HG03196 (cell line): ENCODE measurements around the gene TUBGCP5.
"Not testable (repeated sequence)": the region's sequence is repeated elsewhere in the genome, so short reads cannot be mapped to it uniquely, and the experiment has no call there.

Experiments
- ATAC-seq: cut with Tn5 transposase; IDR thresholded peaks from one replicate; pipeline ENCODE4 v1.9.1; 2021; ENCODE audit not compliant: unreplicated experiment

Gene TUBGCP5

DNA sequence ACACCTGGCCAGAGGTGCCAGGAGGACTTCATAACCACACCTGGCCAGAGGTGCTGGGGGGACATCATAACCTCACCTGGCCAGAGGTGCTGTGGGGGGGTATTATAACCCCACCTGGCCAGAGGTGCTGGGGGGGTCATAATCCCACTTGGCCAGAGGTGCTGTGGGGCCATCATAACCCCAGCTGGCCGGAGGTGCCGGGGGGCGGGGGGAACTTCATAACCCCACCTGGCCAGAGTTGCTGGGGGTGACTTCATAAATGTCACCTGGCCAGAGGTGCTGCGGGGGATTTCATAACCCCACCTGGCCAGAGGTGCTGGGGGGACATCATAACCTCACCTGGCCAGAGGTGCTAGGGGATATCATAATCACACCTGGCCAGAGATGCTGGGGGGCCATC is 4.2 kb upstream of the TUBGCP5 start:
- ATAC-seq: not testable (repeated sequence)

DNA sequence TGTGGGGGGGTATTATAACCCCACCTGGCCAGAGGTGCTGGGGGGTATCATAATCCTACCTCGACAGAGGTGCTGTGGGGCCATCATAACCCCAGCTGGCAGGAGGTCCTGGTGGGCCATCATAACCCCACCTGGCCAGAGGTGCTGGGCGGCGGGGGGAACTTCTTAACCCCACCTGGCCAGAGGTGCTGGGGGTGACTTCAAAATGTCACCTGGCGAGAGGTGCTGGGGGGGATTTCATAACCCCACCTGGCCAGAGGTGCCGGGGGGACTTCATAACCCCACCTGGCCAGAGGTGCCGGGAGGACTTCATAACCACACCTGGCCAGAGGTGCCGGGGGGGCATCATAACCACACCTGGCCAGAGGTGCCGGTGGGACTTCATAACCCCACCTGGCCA is 2.4 kb upstream of the TUBGCP5 start:
- not testable (repeated sequence) for ATAC-seq

DNA sequence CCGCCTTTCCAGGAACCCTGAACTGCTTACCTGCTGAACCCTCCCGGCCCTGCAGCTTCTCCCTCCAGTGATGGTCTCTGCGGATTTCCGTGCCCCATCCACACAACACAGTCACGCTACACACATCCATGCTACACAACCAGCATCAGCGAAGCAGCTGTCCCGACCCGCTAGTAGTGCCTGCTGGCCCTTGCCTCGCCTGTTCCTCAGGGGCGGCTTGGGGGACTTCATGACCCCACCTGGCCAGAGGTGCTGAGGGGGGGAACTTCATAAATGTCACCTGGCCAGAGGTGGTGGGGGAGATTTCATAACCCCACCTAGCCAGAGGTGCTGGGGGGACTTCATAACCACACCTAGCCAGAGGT is 530 bp upstream of the TUBGCP5 start:
- no peak for ATAC-seq

DNA sequence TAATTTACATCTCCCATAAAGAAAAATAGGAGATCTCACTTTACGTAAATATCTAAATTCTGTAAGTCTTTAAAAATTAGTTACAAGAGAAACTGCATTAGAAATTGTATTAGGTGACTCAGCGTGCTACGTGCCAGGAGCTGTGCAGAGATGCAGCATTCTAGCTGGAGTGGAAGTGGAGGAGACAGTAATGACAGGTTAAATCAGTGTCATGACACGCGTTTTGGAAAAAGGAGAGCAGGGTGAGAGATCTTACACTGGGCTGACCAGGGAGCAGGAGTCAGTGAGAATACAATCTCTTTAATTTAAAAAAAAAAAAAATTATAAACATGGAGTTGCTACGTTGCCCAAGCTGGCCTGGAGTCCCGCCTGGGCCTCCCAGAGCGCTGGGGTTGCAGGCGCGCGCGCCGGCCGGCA is 635 bp downstream of the TUBGCP5 start:
- ATAC-seq: peak; percentile 13

DNA sequence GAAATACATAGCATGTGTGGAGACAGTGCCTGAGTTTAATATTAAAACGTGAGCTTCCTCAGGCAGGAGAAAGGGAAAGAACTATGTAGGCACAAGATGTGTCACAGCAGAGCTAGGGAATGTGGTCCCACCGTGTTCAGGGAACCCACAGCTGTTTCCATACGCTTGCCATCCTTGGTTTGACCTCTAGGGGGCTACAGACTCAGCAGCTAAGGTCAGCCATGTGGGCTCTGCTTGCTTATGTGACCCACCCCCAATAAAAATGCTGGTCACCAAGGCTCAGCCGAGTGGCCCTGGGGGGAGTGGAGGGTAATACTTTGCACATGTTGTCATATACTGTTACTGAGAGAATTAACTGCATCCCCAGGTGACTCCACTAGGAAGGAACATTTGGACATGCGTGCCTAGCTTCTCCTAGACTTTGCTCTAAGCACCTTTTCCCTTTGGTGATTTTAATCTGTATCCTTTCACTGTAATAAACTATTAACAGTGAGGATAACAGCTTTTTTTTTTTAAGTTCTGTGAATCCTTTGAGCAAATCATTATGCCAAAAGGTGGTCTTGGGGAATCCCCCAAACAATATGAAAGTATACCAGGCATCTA is 3.3 kb downstream of the TUBGCP5 start:
- no peak for ATAC-seq

DNA sequence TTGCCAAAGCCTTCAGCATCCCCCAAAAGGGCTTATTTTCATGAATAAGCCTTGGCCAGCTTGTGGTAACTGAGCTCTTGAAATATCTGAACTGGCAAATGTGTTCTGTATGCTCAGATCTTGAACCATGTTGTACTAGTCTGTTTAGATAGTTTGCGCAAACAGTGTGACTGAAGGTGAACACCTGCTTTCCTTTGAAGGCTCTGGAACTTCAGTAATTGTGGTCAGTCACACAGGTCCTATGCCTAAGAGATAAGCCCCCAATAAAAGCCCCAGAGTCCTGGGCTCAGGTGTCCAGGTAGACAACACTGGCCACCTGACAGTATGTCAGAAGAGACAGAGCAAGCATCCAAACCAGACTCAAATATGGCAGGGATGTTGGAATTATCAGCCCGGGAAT is 5.4 kb downstream of the TUBGCP5 start:
- no peak for ATAC-seq

DNA sequence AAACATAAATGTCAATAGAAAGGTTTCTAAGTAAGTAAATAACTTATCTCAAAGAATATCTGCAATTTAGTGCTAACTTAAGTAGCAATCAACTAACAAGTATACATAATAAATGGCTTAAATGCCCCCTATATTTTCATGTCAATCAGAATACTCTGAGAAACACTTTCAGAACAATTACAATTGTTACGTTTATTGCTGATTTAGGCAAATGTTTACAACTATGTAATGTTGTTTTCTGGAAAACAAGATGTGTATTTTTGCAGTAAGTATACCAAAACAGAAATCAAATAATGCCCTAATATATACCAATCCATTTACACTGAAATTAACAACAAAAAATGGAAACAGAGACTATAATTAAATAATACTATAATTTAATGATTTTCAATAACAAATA is 13.2 kb downstream of the TUBGCP5 start:
- no peak for ATAC-seq

DNA sequence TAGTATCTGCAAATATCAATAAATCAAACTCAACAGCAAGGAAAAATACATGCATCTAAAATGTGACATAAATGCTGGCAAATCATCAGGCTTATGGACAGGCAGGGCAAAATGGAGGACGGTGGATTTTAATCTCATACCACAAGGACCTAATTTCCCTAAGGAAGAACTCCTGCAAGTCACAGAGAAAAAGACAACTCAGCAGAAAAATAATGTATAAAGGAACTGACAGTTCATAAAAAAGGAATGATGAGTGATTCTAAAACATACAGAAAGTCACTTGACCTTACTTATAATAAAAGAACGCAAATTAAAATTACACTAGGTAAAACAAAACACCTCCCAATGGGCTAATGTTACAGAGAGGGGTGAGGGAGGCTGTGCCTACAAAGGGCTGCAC is 17.2 kb downstream of the TUBGCP5 start:
- ATAC-seq: no peak

DNA sequence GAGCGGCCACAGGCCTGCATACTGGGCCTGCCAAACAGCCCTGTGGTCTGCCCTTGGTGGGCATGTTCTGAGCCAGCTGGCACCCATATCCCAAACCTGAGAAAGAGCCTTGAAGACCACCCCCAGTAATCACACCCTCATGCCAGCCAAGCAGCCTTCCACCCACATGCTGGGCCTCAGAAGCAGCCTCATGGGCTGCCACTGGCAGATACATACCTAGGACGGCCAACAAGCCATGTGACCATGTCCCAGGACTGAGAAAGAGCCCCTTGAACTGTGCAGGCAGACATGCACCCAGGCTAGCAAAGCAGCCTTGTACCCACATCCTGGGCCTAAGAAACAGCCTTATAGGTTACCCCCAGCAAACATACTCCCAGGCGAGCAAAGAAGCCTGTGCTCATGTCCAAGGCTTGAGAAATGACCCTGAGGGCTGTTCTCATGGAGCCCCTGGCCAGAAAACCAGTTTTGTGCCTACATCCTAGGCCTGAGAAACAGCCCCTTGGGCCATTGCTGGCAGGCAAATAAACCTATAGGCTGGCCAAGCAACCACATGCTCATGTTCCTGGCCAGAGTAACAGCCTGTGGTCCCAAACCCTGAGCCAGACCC is 24.9 kb downstream of the TUBGCP5 start:
- no peak for ATAC-seq

DNA sequence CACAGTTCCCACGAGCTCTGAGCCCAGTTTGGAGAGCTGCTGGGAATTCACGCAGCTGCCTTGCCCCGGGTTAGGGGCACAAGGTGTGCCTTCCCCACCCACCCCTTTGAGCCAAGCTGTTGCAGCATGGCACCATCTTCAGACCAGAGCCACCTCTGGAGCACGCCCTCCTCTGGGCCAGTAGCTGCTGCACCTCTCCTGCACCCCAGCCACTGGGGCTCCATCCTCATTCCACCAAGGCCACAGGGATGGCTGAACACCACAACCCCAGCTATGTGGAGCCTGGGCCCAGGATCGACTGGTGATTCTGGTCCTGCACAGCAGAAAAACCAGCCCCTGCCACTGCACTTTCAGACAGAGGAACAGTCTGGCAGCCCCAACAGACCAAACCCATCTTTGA is 25.7 kb downstream of the TUBGCP5 start:
- ATAC-seq: no peak

DNA sequence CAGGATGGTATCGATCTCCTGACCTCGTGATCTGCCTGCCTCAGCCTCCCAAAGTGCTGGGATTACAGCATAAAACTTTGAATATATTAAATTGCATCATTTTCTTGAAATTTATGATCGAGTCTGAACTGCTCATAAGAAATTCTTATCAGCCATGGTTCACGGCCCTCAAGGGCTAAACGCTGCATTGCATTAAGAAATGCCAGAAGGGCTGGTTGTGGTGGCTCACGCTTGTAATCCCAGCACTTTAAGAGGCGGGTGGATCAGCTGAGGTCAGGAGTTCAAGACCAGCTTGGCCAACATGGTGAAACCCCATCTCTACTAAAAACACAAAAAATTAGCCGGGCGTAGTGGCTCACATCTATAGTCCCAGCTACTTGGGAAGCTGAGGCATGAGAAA is 26.8 kb downstream of the TUBGCP5 start:
- not testable (repeated sequence) for ATAC-seq

DNA sequence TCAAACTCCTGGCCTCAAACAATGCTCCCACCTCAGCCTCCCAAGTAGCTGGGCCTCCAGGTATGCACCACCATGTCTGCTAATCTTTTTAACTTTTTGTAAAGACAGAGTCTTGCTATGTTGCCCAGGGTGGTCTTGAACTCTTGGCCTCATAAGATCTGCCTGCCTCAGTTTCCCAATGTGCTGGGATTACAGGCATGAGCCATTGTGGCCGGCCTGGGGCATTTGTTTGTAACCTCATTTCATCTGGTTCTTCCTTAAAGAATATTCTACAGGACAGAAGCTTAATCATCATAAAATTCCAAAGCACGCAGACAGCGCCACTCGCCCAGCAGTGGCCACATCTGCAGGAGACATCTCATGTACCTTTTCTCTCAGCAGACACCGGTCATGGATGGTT is 35.6 kb downstream of the TUBGCP5 start:
- ATAC-seq: no peak

DNA sequence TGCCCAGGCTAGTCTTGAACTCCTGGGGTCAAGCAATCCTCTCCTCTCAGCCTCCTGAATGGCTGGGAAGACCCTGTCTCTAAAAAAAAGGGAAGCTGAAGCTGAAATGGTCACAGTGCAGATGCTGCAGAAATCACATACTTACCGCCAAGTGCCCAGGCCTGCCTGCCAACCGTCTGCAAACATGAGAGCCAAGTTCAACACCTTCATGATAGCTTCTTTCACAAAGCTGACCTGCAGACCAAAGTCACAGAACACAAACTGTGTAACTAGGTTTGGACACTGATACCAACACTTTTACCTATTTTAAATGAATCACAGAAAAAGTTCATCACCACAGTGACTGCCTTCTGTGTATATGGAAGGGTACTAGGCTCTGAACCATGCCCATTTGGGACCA is 36.4 kb downstream of the TUBGCP5 start:
- ATAC-seq: no peak

DNA sequence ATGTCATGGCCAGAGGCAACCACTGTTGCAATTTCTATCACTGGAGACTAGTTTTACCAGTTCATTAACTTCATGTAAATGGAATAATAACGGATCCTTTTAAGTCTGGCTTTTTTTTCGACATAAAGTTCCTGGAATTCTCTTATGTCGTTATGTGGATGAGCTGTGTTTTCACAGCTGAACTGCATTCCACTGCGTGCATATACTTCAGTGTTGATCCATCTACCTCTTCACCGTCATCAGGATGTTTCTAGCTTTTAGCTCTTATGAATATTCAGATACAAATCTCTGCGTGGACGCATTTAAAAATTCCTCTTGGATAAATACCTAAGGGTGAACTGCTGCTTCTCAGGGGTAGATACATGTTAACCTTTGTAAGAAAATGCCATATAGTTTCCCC is 43.6 kb downstream of the TUBGCP5 start:
- no peak for ATAC-seq

DNA sequence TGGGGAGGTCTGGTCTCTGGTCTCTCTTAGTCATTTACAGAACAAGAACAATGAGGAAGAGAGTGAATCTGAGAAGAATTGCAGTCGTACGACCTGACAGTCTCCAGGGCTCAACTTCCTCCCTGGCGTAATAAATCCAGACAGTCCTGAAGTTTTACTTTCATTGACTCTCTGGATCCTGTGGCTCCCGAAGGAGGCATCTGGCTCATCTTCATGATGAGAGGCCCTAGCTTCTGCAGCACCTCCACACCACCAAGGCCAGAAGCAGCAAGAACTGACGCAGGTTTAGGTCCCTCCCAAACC is 47.4 kb downstream of the TUBGCP5 start:
- no peak for ATAC-seq

DNA sequence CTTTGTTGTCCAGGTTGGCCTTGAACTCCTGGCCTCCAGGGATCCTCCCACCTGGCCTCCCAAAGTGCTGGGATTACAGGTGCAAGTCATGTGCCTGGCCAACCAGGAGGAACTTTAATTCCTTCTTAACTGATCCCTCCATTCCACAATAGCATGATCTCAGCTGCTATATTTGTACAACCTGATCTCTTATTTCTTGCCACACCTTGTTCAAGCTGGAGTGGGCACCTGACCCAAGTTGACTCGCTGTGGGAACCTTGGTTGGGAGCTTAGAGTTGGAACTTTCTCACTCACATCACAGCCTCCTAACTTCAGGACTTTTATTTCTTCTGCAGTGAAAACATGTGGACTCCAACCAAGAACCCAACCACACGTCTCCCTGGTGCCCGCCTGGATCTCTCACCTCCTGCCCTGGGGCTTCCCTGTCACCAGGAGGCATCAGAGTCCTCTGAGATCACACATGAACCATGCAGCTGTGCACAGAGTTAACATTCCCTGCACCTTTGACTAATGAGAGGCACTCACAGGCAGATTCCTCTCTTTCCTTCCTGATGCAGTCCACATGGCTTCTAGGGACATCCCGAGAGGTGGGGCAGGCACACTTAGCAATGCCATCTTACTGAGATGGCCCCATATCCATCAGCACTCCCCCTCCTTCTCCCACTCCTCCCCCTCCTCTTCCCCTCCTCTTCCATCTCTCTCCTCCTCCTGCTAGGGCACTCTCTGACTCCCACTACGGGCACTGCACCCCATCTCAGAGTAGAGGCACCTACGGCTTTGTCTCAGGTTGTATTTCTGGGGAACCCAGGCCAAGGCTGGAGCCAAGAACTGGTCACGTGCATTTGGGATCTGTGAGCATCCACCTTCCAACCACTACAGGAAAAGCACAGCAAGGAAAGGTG is 49.5 kb downstream of the TUBGCP5 start:
- ATAC-seq: no peak

DNA sequence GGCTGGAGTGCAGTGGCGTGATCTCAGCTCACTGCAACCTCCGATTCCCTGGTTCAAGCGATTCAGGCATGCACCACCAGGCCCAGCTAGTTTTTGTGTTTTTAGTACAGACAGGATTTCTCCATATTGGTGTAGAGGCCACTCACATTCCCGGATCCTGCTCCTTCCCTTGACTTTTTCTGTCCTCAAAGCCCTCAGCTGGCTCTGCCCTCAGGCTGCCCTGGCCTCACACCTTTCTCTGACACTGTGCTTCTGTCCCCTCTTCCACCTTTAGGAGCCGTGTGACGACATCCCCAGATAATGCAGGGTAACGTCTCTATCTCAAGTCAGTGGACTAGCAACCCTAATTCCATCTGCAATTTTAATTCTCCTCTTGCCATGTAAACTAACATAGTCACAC is 50.6 kb downstream of the TUBGCP5 start:
- ATAC-seq: no peak

DNA sequence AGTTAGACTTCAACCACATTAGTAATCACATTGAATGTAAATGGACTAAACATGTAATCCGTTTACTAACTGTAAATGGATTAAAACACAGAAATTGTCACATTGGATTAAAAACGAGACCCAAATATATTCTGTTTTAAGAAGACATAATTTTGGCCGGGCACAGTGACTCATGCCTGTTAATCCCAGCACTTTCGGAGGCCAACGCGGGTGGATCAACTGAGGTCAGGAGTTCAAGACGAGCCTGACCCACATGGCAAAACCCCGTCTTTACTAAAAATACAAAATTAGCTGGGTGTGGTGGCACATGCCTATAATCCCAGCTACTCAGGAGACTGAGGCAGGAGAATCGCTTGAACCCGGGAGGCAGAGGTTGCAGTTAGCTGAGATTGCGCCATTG is 57.4 kb downstream of the TUBGCP5 start:
- not testable (repeated sequence) for ATAC-seq

DNA sequence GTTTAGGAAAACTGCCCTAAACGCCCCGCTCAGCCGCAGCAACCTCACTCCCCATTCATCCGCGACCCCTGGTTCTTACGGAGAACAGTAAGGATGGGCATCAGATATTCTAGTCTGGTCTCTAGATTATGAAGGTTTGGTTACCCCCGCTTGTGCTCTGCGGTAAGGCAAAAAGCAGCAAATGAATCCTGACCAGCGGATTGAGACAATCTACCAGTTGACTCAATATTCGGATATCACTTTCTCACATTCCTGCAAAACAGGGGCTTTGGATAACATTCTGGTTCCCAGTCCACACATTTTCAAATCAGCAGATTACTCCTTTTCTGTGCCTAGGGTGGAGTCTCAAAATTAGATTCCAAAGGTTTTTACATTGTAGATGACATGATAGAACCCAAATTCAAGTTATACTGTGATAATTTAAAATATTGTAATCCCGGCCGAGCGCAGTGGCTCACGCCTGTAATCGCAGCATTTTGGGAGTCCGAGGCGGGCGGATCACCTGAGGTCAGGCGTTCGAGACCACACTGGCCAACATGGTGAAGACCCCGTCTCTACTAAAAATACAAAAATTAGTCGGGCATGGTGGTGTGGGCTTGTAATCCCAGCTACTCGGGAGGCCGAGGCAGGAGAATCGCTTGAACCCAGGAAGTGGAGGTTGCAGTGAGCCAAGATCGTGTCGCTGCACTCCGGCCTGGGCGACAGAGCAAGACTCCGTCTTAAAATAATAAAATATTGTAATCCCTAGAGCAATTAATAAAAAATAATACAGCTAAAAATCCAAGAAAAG is 58.1 kb downstream of the TUBGCP5 start:
- ATAC-seq: no peak

DNA sequence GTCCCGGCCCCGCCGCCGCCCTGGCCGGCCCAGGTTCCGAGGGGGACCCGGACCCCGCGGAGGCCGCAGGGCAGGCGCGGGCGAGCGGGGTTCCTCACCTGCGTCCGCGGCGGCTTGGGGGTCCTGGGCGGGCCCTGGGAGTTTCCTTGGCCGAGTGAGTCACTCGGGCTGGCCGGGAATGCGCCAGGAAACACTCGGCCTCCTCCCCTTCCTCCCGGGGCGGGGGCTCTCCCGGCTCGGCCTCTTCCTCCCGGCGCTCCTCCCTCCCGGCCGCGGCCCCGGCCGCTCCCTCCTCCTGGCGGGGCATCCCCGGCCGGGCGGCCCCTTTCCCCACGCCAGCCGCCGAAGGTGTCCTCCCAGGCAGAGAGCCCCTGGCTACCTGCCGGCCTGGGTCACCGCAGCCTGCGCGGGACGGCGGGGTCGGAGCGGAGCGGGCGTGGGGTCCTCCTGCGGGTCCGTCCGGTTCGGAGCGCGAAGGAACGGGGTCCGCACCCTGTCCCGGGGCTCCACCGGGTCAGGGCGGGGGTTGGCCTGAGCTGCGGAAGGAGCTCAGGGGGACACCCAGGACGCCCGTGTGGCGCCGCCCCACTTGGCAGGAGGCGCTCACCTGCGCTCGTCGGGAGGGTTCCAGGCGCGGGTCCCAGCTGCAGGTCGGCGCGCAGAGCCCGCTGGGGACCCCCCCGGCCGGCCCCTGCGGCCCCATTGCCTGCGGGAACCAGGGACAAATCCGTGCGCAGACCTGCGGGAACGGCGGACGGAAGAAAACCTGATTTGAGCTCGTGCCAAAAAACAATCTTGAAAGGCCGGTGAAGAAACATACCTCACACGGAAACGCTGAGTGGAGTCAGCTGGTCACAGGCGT is 58.9 kb downstream of the TUBGCP5 start, which contains the start of gene CYFIP1:
CYFIP1 (minus strand) TSS at position 180 of the 862 bp plus-strand sequence. CDS start 33,083 bp downstream, outside the sequence.
- ATAC-seq: peak; percentile 68
